Spleen (tissue), 7 donors: ENCODE measurements around the gene ALDH5A1.

Experiments used
- POLR2A ChIP-seq, 3 donors: fragments of 450-650 bp; IDR thresholded peaks; one replicate each; pipeline ENCODE4 v1.5.1; 2017; ENCODE audit warnings: antibody characterized with exemption in 3 of 3, mild to moderate bottlenecking in 1 of 3
- TF ChIP-seq, protein P1 (sequence below), 11 experiments: fragments of 200-600 bp in 7 of 11; fragments of 450-650 bp in 4 of 11; sonication (generic) in 4 of 11; IDR thresholded peaks in 8 of 11; conservative IDR thresholded peaks in 3 of 11; 1 replicate in 7 of 11; 2 replicates in 4 of 11; pipeline versions ENCODE4 v1.4.0 to v1.8.0; 2016 to 2021; ENCODE audit warnings: antibody characterized with exemption in 11 of 11, inconsistent platforms in 4 of 11, mild to moderate bottlenecking in 1 of 11
- donor health status: DM: no; HTN: no; CAD: no; lungs with moderate emphysema.
- donor health status: DM: no; HTN: no; CAD: no.
- donor health status: DM: no; HTN: no; CAD: no.

DNA sequence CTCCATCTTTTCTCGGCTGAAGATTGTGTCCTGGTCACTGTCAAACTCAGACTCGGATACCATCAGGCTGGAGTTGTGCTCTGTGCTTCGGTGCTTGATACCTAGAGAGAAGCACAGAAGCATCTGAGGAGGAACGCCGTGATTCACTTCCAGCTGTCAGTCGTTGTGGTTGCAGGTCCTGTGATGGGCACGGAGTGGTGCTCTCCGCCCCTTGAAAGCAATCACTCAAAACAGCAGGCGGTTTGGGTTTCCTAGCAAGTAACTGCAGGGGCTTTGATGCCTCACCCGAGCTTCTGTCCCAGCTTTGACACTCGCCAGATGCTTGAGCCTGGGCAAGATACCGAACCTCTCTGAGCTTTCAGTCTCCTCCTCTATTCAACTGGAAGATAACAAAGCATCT is 52.5 kb downstream of the ALDH5A1 start:
- TF ChIP-seq, protein P1, sequence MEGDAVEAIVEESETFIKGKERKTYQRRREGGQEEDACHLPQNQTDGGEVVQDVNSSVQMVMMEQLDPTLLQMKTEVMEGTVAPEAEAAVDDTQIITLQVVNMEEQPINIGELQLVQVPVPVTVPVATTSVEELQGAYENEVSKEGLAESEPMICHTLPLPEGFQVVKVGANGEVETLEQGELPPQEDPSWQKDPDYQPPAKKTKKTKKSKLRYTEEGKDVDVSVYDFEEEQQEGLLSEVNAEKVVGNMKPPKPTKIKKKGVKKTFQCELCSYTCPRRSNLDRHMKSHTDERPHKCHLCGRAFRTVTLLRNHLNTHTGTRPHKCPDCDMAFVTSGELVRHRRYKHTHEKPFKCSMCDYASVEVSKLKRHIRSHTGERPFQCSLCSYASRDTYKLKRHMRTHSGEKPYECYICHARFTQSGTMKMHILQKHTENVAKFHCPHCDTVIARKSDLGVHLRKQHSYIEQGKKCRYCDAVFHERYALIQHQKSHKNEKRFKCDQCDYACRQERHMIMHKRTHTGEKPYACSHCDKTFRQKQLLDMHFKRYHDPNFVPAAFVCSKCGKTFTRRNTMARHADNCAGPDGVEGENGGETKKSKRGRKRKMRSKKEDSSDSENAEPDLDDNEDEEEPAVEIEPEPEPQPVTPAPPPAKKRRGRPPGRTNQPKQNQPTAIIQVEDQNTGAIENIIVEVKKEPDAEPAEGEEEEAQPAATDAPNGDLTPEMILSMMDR (IDR thresholded peaks at IDR 0.05 in 8 of 11, conservative IDR thresholded peaks at IDR 0.05 in 3 of 11), result no peak
- no peak for TF ChIP-seq POLR2A (IDR thresholded peaks at IDR 0.05)
